Panc1 (cell line): ENCODE measurements around the gene COX17. TPM values are rescaled to one million over a fixed set of nuclear protein-coding genes. Genes with fewer than 3 reads are reported as not detected.

Experiments used
- ATAC-seq: fragments of 200-7000 bp; cut with Tn5 transposase; 2 replicates; pipeline ENCODE4 v1.9.1; 2020; ENCODE audit warnings: mild to moderate bottlenecking, moderate library complexity
- BruUV-seq: library from RNA; stranded (reverse); fragments of 400-500 nt; replicated peaks from 2 replicates; lab custom pipeline; 2021; lab: Mats Ljungman, UMichigan
- CTCF ChIA-PET: fragments of 300-600 bp; sonication (Branson Sonifier 250); formaldehyde crosslinking; loops from one replicate; lab custom pipeline; 2022; ENCODE audit warnings: antibody characterized with exemption; lab: Charles Lee
- POLR2A ChIA-PET: fragments of 300-600 bp; sonication (Branson Sonifier 250); formaldehyde crosslinking; loops from one replicate; lab custom pipeline; 2022; ENCODE audit warnings: antibody characterized with exemption; lab: Charles Lee
- DNase-seq: peaks from one replicate; pipeline ENCODE4 v3.0.0-alpha.2; 2010; ENCODE audit warnings: low read depth, low spot score
- H3K27ac ChIP-seq: 2 replicates; pipeline ENCODE4 v1.5.1; 2011; ENCODE audit warnings: mild to moderate bottlenecking, low read length, inconsistent platforms
- H3K27me3 ChIP-seq: fragments of 200-500 bp; sonication (Bioruptor generic); 2 replicates; pipeline ENCODE4 v1.6.0; 2014; ENCODE audit warnings: low read length, inconsistent platforms; ENCODE audit not compliant: control insufficient read depth, insufficient read depth
- H3K36me3 ChIP-seq: fragments of 200-500 bp; sonication (Bioruptor generic); 2 replicates; pipeline ENCODE4 v1.5.1; 2014; ENCODE audit warnings: inconsistent platforms, mild to moderate bottlenecking, low read length, moderate library complexity; ENCODE audit not compliant: control insufficient read depth, insufficient read depth
- H3K4me1 ChIP-seq: 2 replicates; pipeline ENCODE4 v1.5.1; 2011; ENCODE audit warnings: inconsistent platforms, mild to moderate bottlenecking, low read length, moderate library complexity; ENCODE audit not compliant: control insufficient read depth, insufficient read depth
- H3K4me3 ChIP-seq, 2 experiments: 2 replicates each; pipeline ENCODE4 v1.5.1; 2011 to 2012; ENCODE audit warnings: low read depth in 2 of 2, low read length in 2 of 2, mild to moderate bottlenecking in 2 of 2, inconsistent platforms in 1 of 2, moderate library complexity in 1 of 2
- H3K9me3 ChIP-seq: fragments of 200-500 bp; sonication (Bioruptor generic); 2 replicates; pipeline ENCODE4 v1.5.1; 2014; ENCODE audit warnings: low read depth, mild to moderate bottlenecking, inconsistent platforms, low read length, moderate library complexity; ENCODE audit not compliant: control insufficient read depth, insufficient read depth
- POLR2AphosphoS5 ChIP-seq: IDR thresholded peaks from 2 replicates; pipeline ENCODE4 v1.6.1; 2012; ENCODE audit warnings: mild to moderate bottlenecking, low read depth, low read length, moderate library complexity
- SIN3A ChIP-seq: IDR thresholded peaks from 2 replicates; pipeline ENCODE4 v1.6.1; 2012; ENCODE audit warnings: low read depth, mild to moderate bottlenecking, low read length, moderate library complexity, borderline replicate concordance; ENCODE audit not compliant: insufficient read depth
- TCF7L2 ChIP-seq: IDR thresholded peaks from 2 replicates; pipeline ENCODE4 v1.6.1; 2011; ENCODE audit warnings: mild to moderate bottlenecking, low read depth, low read length, inconsistent platforms
- in situ Hi-C: cut with HindIII; loops from 2 replicates; pipeline ENCODE4 v1.10.0; 2016; ENCODE audit warnings: low sequenced_read_pairs, low pct_unique_long_range_greater_than_20kb
- intact Hi-C: fragments of 100-400 bp; cut with micrococcal nuclease; formaldehyde crosslinking; loops from one replicate; pipeline ENCODE4 v1.10.0; 2022; ENCODE audit not compliant: unreplicated experiment
- total RNA-seq: library from RNA; stranded (reverse); gene quantifications from one replicate; pipeline ENCODE4 v1.2.1, GENCODE V29; 2021; ENCODE audit not compliant: unreplicated experiment
- TF ChIP-seq, protein P1 (sequence below), 2 experiments: IDR thresholded peaks; 2 replicates each; pipeline ENCODE4 v1.6.1; 2011 to 2012; ENCODE audit warnings: low read depth in 2 of 2, control low read depth in 1 of 2, low read length in 1 of 2, mild to moderate bottlenecking in 1 of 2, moderate library complexity in 1 of 2; ENCODE audit not compliant: insufficient read depth in 1 of 2
- TF ChIP-seq, protein P2 (sequence below): fragments of 450-650 bp; IDR thresholded peaks from 2 replicates; pipeline ENCODE4 v1.5.1; 2017; ENCODE audit warnings: mild to moderate bottlenecking

COX17 gene
- total RNA-seq, 1 experiment from 2014 or later = 81.6 TPM

DNA sequence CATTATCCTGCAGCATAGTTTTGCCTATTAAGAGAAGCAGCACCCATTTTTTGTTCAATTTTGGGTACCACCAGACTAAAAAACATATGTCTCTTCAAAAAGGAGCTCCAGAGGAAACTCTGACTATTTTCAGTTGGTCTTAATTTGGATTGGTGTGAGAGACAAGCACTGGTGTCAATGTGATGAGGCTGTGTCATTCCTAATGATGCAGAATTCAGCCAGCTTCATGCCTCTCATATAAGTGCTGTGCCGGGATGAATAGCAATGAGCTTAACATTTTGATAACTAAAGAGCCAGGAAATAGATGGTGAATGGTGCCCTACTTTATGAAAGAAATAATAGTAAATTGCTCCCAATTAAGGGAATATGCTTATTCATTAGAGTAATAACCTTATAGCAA, 32.7 kb downstream of the COX17 start:
- H3K27me3 ChIP-seq = peaks cover 2% of the 10 kb centered on the region; the same call in 1 of the 2 replicates
- H3K36me3 ChIP-seq = no peaks in the 10 kb centered on the region
- TF ChIP-seq, protein P1, sequence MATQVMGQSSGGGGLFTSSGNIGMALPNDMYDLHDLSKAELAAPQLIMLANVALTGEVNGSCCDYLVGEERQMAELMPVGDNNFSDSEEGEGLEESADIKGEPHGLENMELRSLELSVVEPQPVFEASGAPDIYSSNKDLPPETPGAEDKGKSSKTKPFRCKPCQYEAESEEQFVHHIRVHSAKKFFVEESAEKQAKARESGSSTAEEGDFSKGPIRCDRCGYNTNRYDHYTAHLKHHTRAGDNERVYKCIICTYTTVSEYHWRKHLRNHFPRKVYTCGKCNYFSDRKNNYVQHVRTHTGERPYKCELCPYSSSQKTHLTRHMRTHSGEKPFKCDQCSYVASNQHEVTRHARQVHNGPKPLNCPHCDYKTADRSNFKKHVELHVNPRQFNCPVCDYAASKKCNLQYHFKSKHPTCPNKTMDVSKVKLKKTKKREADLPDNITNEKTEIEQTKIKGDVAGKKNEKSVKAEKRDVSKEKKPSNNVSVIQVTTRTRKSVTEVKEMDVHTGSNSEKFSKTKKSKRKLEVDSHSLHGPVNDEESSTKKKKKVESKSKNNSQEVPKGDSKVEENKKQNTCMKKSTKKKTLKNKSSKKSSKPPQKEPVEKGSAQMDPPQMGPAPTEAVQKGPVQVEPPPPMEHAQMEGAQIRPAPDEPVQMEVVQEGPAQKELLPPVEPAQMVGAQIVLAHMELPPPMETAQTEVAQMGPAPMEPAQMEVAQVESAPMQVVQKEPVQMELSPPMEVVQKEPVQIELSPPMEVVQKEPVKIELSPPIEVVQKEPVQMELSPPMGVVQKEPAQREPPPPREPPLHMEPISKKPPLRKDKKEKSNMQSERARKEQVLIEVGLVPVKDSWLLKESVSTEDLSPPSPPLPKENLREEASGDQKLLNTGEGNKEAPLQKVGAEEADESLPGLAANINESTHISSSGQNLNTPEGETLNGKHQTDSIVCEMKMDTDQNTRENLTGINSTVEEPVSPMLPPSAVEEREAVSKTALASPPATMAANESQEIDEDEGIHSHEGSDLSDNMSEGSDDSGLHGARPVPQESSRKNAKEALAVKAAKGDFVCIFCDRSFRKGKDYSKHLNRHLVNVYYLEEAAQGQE (IDR thresholded peaks at IDR 0.05; ENCODE audit: insufficient read depth in 1 of 2, low read depth in 2 of 2, low read length in 1 of 2) = no peak
- TF ChIP-seq POLR2AphosphoS5 (no peak), TCF7L2 (no peak), SIN3A (no peak)
- TF ChIP-seq, protein P2, sequence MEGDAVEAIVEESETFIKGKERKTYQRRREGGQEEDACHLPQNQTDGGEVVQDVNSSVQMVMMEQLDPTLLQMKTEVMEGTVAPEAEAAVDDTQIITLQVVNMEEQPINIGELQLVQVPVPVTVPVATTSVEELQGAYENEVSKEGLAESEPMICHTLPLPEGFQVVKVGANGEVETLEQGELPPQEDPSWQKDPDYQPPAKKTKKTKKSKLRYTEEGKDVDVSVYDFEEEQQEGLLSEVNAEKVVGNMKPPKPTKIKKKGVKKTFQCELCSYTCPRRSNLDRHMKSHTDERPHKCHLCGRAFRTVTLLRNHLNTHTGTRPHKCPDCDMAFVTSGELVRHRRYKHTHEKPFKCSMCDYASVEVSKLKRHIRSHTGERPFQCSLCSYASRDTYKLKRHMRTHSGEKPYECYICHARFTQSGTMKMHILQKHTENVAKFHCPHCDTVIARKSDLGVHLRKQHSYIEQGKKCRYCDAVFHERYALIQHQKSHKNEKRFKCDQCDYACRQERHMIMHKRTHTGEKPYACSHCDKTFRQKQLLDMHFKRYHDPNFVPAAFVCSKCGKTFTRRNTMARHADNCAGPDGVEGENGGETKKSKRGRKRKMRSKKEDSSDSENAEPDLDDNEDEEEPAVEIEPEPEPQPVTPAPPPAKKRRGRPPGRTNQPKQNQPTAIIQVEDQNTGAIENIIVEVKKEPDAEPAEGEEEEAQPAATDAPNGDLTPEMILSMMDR = no peak
- H3K9me3 ChIP-seq = no peaks in the 10 kb centered on the region
- in situ Hi-C loops = no loop called here
- ChIA-PET CTCF (no interaction called here), POLR2A (no interaction called here)
- no peak for DNase-seq
- H3K27ac ChIP-seq = no peak overlapping the region
- no peak overlapping the region for H3K4me3 ChIP-seq
- 0 out of 2 replicates have a peak, but pooled peaks cover 5% of the 10 kb centered on the region for H3K4me1 ChIP-seq
- ATAC-seq = no peak
- intact Hi-C loops = no loop called here
- no TSS peak for BruUV-seq

DNA sequence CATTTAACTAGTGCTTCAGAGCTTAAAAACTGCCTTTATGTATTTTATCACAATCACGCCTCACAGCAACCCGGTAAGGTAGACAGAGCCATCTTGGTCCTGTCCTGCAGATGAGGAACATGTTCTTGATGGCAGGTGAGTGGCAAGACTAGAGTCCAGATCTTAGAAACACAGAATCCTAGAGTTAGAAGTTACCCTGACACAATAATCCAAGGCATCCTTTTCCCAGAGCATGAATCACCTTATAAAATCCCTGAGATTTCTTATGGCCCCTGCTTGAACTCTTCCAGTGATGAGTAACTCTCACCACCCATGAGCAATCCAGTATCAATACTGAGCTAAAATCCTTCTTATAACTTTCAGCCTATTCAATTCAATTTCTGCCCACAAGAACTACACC, 33.7 kb downstream of the COX17 start:
- Histone ChIP-seq H3K36me3 (no peaks in the 10 kb centered on the region), H3K4me3 (no peak overlapping the region), H3K27ac (no peak overlapping the region), H3K9me3 (no peaks in the 10 kb centered on the region), H3K4me1 (0 out of 2 replicates have a peak, but pooled peaks cover 5% of the 10 kb centered on the region), H3K27me3 (no peaks in the 10 kb centered on the region)
- no TSS peak for BruUV-seq
- ATAC-seq (peak; percentile 74; the same call in 1 of the 2 replicates), DNase-seq (no peak)
- intact Hi-C loops = no loop called here
- in situ Hi-C loops = no loop called here
- POLR2A ChIA-PET = no interaction called here
- CTCF ChIA-PET = no interaction called here
- TF ChIP-seq, protein P1 (IDR thresholded peaks at IDR 0.05; ENCODE audit: insufficient read depth in 1 of 2, low read depth in 2 of 2, low read length in 1 of 2) = no peak
- no peak for TF ChIP-seq SIN3A
- TF ChIP-seq POLR2AphosphoS5 = no peak
- TF ChIP-seq TCF7L2 = no peak
- TF ChIP-seq, protein P2 = no peak
